AG09319 (cell line): ENCODE data around the gene RNF125.

Source experiments
- DNase-seq: peaks from one replicate; pipeline ENCODE4 v3.0.0-alpha.2; 2010; ENCODE audit warnings: low read depth; ENCODE audit errors: extremely low read depth
- CTCF ChIP-seq: IDR thresholded peaks from 2 replicates; pipeline ENCODE4 v1.5.1; 2011; ENCODE audit warnings: low read depth, mild to moderate bottlenecking, inconsistent platforms, low read length, moderate library complexity

Gene RNF125

GRCh38 chr18:32042337-32042736 lies 23.7 kb downstream of the RNF125 start:
- no peak for TF ChIP-seq CTCF
- no peak for DNase-seq

- peak; percentile 12 for DNase-seq
- no peak for TF ChIP-seq CTCF
These were observed 30.0 kb downstream of the RNF125 start for GRCh38 chr18:32048507-32049091.

GRCh38 chr18:32049393-32050171 lies 31.0 kb downstream of the RNF125 start:
- TF ChIP-seq CTCF: no peak
- no peak for DNase-seq

- DNase-seq: no peak
- no peak for TF ChIP-seq CTCF
These were observed 38.2 kb downstream of the RNF125 start for GRCh38 chr18:32056613-32057358.

GRCh38 chr18:32057624-32058165 lies 39.1 kb downstream of the RNF125 start:
- TF ChIP-seq CTCF: no peak
- DNase-seq: no peak

- no peak for DNase-seq
- no peak for TF ChIP-seq CTCF
These were observed 41.4 kb downstream of the RNF125 start for GRCh38 chr18:32060026-32060425.
